HCT116 (cell line): ENCODE measurements around the gene ARFGAP3. TPM values are rescaled to one million over a fixed set of nuclear protein-coding genes. Genes with fewer than 3 reads are reported as not detected.

Source experiments
- ATAC-seq: fragments of 200-7000 bp; cut with Tn5 transposase; 2 replicates; pipeline ENCODE4 v1.9.1; 2020; ENCODE audit warnings: mild to moderate bottlenecking, moderate library complexity
- BruUV-seq: library from RNA; stranded (reverse); fragments of 400-500 nt; replicated peaks from 2 replicates; lab custom pipeline; 2021; lab: Mats Ljungman, UMichigan
- CTCF ChIA-PET: fragments of 300-600 bp; sonication (Branson Sonifier 250); formaldehyde crosslinking; loops from one replicate; lab custom pipeline; 2021; ENCODE audit warnings: antibody characterized with exemption; lab: Charles Lee
- POLR2A ChIA-PET: fragments of 300-600, 350-600 bp; sonication (Branson Sonifier 250); formaldehyde crosslinking; loops from one replicate; lab custom pipeline; 2021; ENCODE audit warnings: antibody characterized with exemption; lab: Charles Lee
- RAD21 ChIA-PET, 2 experiments: fragments of 300-600 bp; sonication (Branson Sonifier 250); formaldehyde crosslinking; loops; one replicate each; lab custom pipeline; 2023; ENCODE audit warnings: low total read pairs in 2 of 2; ENCODE audit not compliant: uncharacterized antibody in 2 of 2, unreplicated experiment in 2 of 2, low non-redundant PET in 1 of 2; lab: Charles Lee
- DNase-seq: peaks from one replicate; pipeline ENCODE4 v3.0.0-alpha.2; 2010; ENCODE audit warnings: low read depth, low spot score
- H2AFZ ChIP-seq: fragments of 200-600 bp; shearing (Covaris generic), sonication (generic); 2 replicates; pipeline ENCODE4 v1.6.1; 2017; ENCODE audit warnings: low read depth, mixed run types, mixed read lengths, antibody characterized with exemption, low read length; ENCODE audit not compliant: poor library complexity, severe bottlenecking
- H3K27ac ChIP-seq: 2 replicates; pipeline ENCODE4 v1.5.1; 2012; ENCODE audit warnings: low read depth, low read length
- H3K27me3 ChIP-seq: fragments of 200-600 bp; sonication (generic); 2 replicates; pipeline ENCODE4 v1.6.1; 2016; ENCODE audit warnings: mixed run types, low read length, mixed read lengths; ENCODE audit not compliant: insufficient read depth
- H3K36me3 ChIP-seq, 2 experiments: fragments of 200-500 bp in 1 of 2; fragments of 200-600 bp in 1 of 2; sonication (Bioruptor generic) in 1 of 2; sonication (generic) in 1 of 2; 2 replicates each; pipeline versions ENCODE4 v1.5.1 to v1.6.1; 2014 to 2016; ENCODE audit warnings: low read length in 2 of 2, inconsistent platforms in 1 of 2, mixed read lengths in 1 of 2, mixed run types in 1 of 2; ENCODE audit not compliant: insufficient read depth in 2 of 2, control insufficient read depth in 1 of 2
- H3K4me1 ChIP-seq, 2 experiments: fragments of 200-600 bp in 1 of 2; sonication (generic) in 1 of 2; 2 replicates each; pipeline versions ENCODE4 v1.5.1 to v1.6.1; 2012 to 2017; ENCODE audit warnings: low read length in 2 of 2, inconsistent platforms in 1 of 2, mild to moderate bottlenecking in 1 of 2, mixed read lengths in 1 of 2, mixed run types in 1 of 2, moderate library complexity in 1 of 2; ENCODE audit not compliant: insufficient read depth in 2 of 2, control insufficient read depth in 1 of 2
- H3K4me2 ChIP-seq: fragments of 200-600 bp; sonication (generic); 2 replicates; pipeline ENCODE4 v1.6.1; 2017; ENCODE audit warnings: mixed run types, low read length, mixed read lengths
- H3K4me3 ChIP-seq, 2 experiments: fragments of 200-600 bp in 1 of 2; sonication (generic) in 1 of 2; replicated peaks in 1 of 2; 2 replicates each; pipeline ENCODE4 v1.5.1; 2011 to 2016; ENCODE audit warnings: low read length in 2 of 2, control low read depth in 1 of 2, low read depth in 1 of 2, mild to moderate bottlenecking in 1 of 2, mixed read lengths in 1 of 2, mixed run types in 1 of 2
- H3K79me2 ChIP-seq: fragments of 200-600 bp; sonication (generic); 2 replicates; pipeline ENCODE4 v1.6.1; 2017; ENCODE audit warnings: mild to moderate bottlenecking, mixed run types, low read length, moderate library complexity, mixed read lengths; ENCODE audit not compliant: insufficient read depth
- H3K9ac ChIP-seq: fragments of 200-600 bp; sonication (generic); 2 replicates; pipeline ENCODE4 v1.6.1; 2016; ENCODE audit warnings: low read length, mixed read lengths
- H3K9me2 ChIP-seq: fragments of 200-600 bp; sonication (generic), shearing (Covaris generic); 2 replicates; pipeline ENCODE4 v1.6.1; 2017; ENCODE audit warnings: mixed run types, mild to moderate bottlenecking, moderate library complexity; ENCODE audit not compliant: insufficient read depth
- H3K9me3 ChIP-seq, 2 experiments: fragments of 200-500 bp in 1 of 2; fragments of 200-600 bp in 1 of 2; sonication (Bioruptor generic) in 1 of 2; sonication (generic) in 1 of 2; 2 replicates each; pipeline ENCODE4 v1.6.1; 2014 to 2017; ENCODE audit warnings: low read length in 2 of 2, mixed read lengths in 2 of 2, inconsistent platforms in 1 of 2, low read depth in 1 of 2, mild to moderate bottlenecking in 1 of 2, mixed run types in 1 of 2, moderate library complexity in 1 of 2; ENCODE audit not compliant: control insufficient read depth in 1 of 2, insufficient read depth in 1 of 2
- H4K20me1 ChIP-seq: fragments of 200-600 bp; sonication (generic), shearing (Covaris generic); 2 replicates; pipeline ENCODE4 v1.6.1; 2017; ENCODE audit warnings: mixed run types, mild to moderate bottlenecking, moderate library complexity; ENCODE audit not compliant: insufficient read depth
- CBX3 ChIP-seq: IDR thresholded peaks from 2 replicates; pipeline ENCODE4 v1.6.1; 2012; ENCODE audit warnings: low read depth
- EGR1 ChIP-seq: IDR thresholded peaks from 2 replicates; pipeline ENCODE4 v1.6.1; 2012; ENCODE audit warnings: low read depth
- EZH2 ChIP-seq: fragments of 200-600 bp; sonication (generic); IDR thresholded peaks from 2 replicates; pipeline ENCODE4 v1.6.1; 2017; ENCODE audit warnings: antibody characterized with exemption, mixed run types
- EZH2phosphoT487 ChIP-seq: fragments of 200-600 bp; IDR thresholded peaks from 2 replicates; pipeline ENCODE4 v1.6.1; 2018; ENCODE audit warnings: antibody characterized with exemption, borderline replicate concordance
- POLR2AphosphoS5 ChIP-seq: IDR thresholded peaks from 2 replicates; pipeline ENCODE4 v1.6.1; 2011; ENCODE audit warnings: mild to moderate bottlenecking, low read depth, low read length, moderate library complexity
- RAD21 ChIP-seq: IDR thresholded peaks from 2 replicates; pipeline ENCODE4 v1.6.1; 2012; ENCODE audit warnings: low read depth, mild to moderate bottlenecking
- SIN3A ChIP-seq: IDR thresholded peaks from 2 replicates; pipeline ENCODE4 v1.6.1; 2012; ENCODE audit warnings: low read depth
- SP1 ChIP-seq: IDR thresholded peaks from 2 replicates; pipeline ENCODE4 v1.6.1; 2012; ENCODE audit warnings: low read depth
- YY1 ChIP-seq: IDR thresholded peaks from 2 replicates; pipeline ENCODE4 v1.6.1; 2011; ENCODE audit warnings: low read length, low read depth, moderate library complexity, mild to moderate bottlenecking; ENCODE audit not compliant: insufficient replicate concordance; ENCODE audit errors: extremely low read depth
- intact Hi-C: fragments of 100-400 bp; cut with micrococcal nuclease; formaldehyde crosslinking; loops from 2 replicates; pipeline ENCODE4 v1.10.0; 2022
- total RNA-seq: library from RNA; stranded (reverse); gene quantifications from one replicate; pipeline ENCODE4 v1.2.1, GENCODE V29; 2021; ENCODE audit not compliant: unreplicated experiment
- TF ChIP-seq, protein P1 (sequence below): IDR thresholded peaks from 2 replicates; pipeline ENCODE4 v1.6.1; 2012
- TF ChIP-seq, protein P2 (sequence below): IDR thresholded peaks from 2 replicates; pipeline ENCODE4 v1.6.1; 2011; ENCODE audit warnings: mild to moderate bottlenecking, low read length, moderate library complexity; ENCODE audit not compliant: insufficient replicate concordance; ENCODE audit errors: extremely low read depth

ARFGAP3 gene
- total RNA-seq, 1 experiment from 2014 or later, result 15.4 TPM

DNA sequence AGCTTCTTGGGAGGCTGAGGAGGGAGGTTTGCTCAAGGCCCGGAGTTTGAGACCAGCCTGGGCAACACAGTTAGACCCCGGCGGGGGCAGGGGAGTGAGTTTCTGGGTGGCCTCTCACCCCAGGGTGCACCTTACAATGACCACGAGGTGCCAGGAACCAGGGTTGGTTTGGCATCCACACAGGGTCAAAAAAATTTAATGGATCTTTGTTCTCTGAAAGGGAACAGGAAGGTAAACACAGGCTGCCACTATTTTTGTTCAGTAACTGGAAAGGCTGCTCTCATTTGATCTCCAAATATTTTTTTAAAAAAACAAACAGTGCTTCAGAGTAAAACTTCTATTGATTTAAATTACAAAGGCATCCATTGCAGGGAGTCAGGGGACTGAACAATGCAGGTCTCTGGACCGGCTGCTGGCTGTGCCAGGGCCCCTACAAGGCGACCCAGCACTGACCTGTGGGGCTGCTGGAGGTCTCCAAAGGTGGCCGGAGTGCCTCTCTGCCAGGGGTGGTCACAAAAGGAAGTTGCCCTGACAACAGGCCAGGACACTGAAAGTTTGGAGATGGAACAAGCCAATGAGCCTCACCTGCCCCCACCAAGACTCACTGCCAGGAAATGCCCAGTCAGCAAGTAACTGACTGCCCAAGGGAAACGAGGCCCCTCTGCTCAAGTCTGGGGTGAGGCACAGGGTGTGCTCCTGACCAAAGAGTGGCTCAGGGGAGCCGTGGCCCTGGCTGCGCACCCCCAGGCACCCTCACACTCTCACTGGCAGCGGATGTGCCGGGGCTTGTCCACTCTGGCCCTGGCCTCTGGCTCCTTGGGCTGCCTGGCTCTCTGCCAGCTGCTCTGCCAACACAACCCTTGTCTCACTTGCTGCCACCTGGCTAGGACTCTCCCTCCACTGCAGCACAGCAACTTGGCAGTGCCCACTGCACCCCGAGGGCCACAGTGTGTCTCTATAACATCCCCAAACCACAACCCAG, 51.8 kb downstream of the ARFGAP3 start:
- RAD21 ChIA-PET, result interaction anchor here in 1 of 2 experiments (0.6 kb wide), 1 partner anchor 114 kb away, joined by 3 read pairs; no protein-coding TSS in a partner anchor

DNA sequence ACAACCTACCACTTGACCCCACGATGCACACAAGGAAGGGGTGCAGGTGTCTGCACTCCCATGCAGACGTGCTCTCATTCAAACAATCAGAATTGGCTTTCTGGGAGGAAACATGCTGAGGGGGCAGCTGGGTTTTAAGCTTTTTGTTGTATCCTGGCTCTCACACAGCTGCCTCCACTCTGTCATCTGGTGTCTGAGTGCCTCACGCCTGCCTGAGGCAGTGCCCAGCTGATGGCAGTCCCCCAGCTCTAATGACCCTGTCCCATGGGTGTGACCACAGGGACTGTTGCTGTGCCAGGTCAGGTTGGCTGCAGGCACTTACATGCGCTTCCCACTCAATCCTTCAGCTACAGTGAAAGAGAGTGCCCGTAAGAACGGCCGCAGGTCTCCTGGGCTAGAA, 53.7 kb downstream of the ARFGAP3 start:
- Histone ChIP-seq H3K9ac (no peak overlapping the region), H3K4me2 (no peak overlapping the region), H3K27me3 (no peaks in the 10 kb centered on the region), H3K4me1 (peaks cover 17 to 30% of the 10 kb centered on the region in 2 experiments), H3K36me3 (peaks cover 2 to 7% of the 10 kb centered on the region in 2 experiments; a peak in 1 of 4 replicates), H3K9me3 (no peaks in the 10 kb centered on the region), H3K27ac (no peak overlapping the region), H2AFZ (no peak overlapping the region), H3K79me2 (no peaks in the 10 kb centered on the region), H4K20me1 (no peaks in the 10 kb centered on the region), H3K4me3 (no peak overlapping the region), H3K9me2 (no peaks in the 10 kb centered on the region)
- POLR2A ChIA-PET, result no interaction called here
- intact Hi-C loops, result no loop called here
- ATAC-seq, result no peak
- RAD21 ChIA-PET, result no interaction called here
- no TSS peak for BruUV-seq
- CTCF ChIA-PET, result no interaction called here
- TF ChIP-seq EZH2 (no peak), RAD21 (no peak), EGR1 (no peak), SP1 (no peak), CBX3 (no peak), POLR2AphosphoS5 (no peak), EZH2phosphoT487 (no peak)
- TF ChIP-seq, protein P1, sequence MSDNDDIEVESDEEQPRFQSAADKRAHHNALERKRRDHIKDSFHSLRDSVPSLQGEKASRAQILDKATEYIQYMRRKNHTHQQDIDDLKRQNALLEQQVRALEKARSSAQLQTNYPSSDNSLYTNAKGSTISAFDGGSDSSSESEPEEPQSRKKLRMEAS, result no peak
- TF ChIP-seq, protein P2, sequence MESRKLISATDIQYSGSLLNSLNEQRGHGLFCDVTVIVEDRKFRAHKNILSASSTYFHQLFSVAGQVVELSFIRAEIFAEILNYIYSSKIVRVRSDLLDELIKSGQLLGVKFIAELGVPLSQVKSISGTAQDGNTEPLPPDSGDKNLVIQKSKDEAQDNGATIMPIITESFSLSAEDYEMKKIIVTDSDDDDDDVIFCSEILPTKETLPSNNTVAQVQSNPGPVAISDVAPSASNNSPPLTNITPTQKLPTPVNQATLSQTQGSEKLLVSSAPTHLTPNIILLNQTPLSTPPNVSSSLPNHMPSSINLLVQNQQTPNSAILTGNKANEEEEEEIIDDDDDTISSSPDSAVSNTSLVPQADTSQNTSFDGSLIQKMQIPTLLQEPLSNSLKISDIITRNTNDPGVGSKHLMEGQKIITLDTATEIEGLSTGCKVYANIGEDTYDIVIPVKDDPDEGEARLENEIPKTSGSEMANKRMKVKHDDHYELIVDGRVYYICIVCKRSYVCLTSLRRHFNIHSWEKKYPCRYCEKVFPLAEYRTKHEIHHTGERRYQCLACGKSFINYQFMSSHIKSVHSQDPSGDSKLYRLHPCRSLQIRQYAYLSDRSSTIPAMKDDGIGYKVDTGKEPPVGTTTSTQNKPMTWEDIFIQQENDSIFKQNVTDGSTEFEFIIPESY, result no peak
- DNase-seq, result no peak

More for the DNA sequence above, 51.8 kb downstream of the ARFGAP3 start:
- DNase-seq, result no peak
- no peaks in the 10 kb centered on the region for H3K79me2 ChIP-seq
- no peaks in the 10 kb centered on the region for H3K27me3 ChIP-seq
- peak; percentile 36 for ATAC-seq
- POLR2A ChIA-PET, result no interaction called here
- H3K4me1 ChIP-seq, result peaks cover 17 to 30% of the 10 kb centered on the region in 2 experiments
- no peaks in the 10 kb centered on the region for H3K9me3 ChIP-seq
- intact Hi-C loops, result no loop called here
- no peaks in the 10 kb centered on the region for H3K9me2 ChIP-seq
- TF ChIP-seq SIN3A (no peak), YY1 (no peak)
- TF ChIP-seq, all 23 proteins: peak for 0
- CTCF ChIA-PET, result no interaction called here
- Histone ChIP-seq H3K27ac (peak overlapping the region; percentile 87), H3K36me3 (peaks cover 2 to 4% of the 10 kb centered on the region in 2 experiments; a peak in 1 of 4 replicates), H3K4me2 (no peak overlapping the region), H2AFZ (no peak overlapping the region), H4K20me1 (no peaks in the 10 kb centered on the region), H3K9ac (no peak overlapping the region), H3K4me3 (no peak overlapping the region)
- BruUV-seq, result no TSS peak
